ENCODE results near the gene TMEM158.

TMEM158 gene

GRCh38 chr3:45261333-45262110, 35.4 kb upstream of the TMEM158 start:
- peaks cover 0 to 9% (median 0%) of the 10 kb centered on the region in 10 experiments; a peak in 3 of 20 replicates for H3K4me1 ChIP-seq
- no peaks in the 10 kb centered on the region for H4K20me1 ChIP-seq
- H3K4me3 ChIP-seq = no peak overlapping the region
- H3K36me3 ChIP-seq = no peaks in the 10 kb centered on the region
- no peak for TF ChIP-seq Cebpa-rat (IDR thresholded peaks at IDR 0.05)
- H3K9me3 ChIP-seq (replicated peaks in 1 of 11) = no peaks in the 10 kb centered on the region
- no peak overlapping the region for H3K27ac ChIP-seq
- no peak overlapping the region for H3K4me2 ChIP-seq
- no peak overlapping the region for H3K9ac ChIP-seq
- no peaks in the 10 kb centered on the region for H3K27me3 ChIP-seq

- H3K9ac ChIP-seq = no peak overlapping the region
- H3K4me3 ChIP-seq = no peak overlapping the region
- H3K36me3 ChIP-seq = no peaks in the 10 kb centered on the region
- peaks cover 0 to 9% (median 0%) of the 10 kb centered on the region in 10 experiments; a peak in 3 of 20 replicates for H3K4me1 ChIP-seq
- no peak overlapping the region for H3K27ac ChIP-seq
- no peaks in the 10 kb centered on the region; a peak in 1 of 22 replicates for H3K9me3 ChIP-seq (replicated peaks in 1 of 11)
- TF ChIP-seq Cebpa-rat (IDR thresholded peaks at IDR 0.05) = no peak
- no peaks in the 10 kb centered on the region for H4K20me1 ChIP-seq
- no peaks in the 10 kb centered on the region for H3K27me3 ChIP-seq
- H3K4me2 ChIP-seq = no peak overlapping the region
Measured at GRCh38 chr3:45259133-45259532, 33.0 kb upstream of the TMEM158 start.

DNA sequence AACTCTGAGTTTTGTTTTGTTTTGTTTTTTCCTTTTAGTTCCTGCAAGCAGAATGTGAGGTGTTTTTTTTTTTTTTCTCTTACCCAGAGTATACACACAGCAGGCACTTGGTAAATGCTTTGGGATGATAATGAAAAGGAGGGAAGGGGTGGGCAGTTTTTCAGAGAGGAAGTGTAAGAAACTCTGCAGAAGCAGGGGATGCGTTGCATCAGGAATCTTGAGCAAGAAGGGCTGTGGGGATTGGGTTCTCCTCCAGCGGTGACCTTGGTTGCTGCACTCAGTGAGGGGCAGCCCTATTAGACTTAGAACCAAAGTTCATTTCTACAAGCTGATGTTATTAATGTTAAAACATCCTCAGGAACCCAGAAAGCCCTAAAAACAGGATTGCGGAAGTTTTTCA, 32.2 kb upstream of the TMEM158 start:
- H3K36me3 ChIP-seq = no peaks in the 10 kb centered on the region
- peak overlapping the region in 3 of 11 experiments; percentile 12 to 21 (median 18); a peak in 3 of 22 replicates for H3K4me2 ChIP-seq
- H4K20me1 ChIP-seq = no peaks in the 10 kb centered on the region
- no peak overlapping the region for H3K4me3 ChIP-seq
- H3K9me3 ChIP-seq (replicated peaks in 1 of 11) = peaks cover 0 to 1% (median 0%) of the 10 kb centered on the region in 11 experiments; a peak in 1 of 22 replicates
- TF ChIP-seq Cebpa-rat (IDR thresholded peaks at IDR 0.05) = no peak
- no peaks in the 10 kb centered on the region for H3K27me3 ChIP-seq
- no peak overlapping the region for H3K27ac ChIP-seq
- peaks cover under 1 to 11% (median 1%) of the 10 kb centered on the region in 10 experiments; a peak in 17 of 20 replicates for H3K4me1 ChIP-seq
- no peak overlapping the region for H3K9ac ChIP-seq

- TF ChIP-seq Cebpa-rat (IDR thresholded peaks at IDR 0.05) = no peak
- no peak overlapping the region for H3K4me3 ChIP-seq
- no peak overlapping the region for H3K9ac ChIP-seq
- H3K9me3 ChIP-seq (replicated peaks in 1 of 11) = peaks cover 0 to 5% (median 0%) of the 10 kb centered on the region in 11 experiments; a peak in 1 of 22 replicates
- H4K20me1 ChIP-seq = no peaks in the 10 kb centered on the region
- H3K36me3 ChIP-seq = no peaks in the 10 kb centered on the region
- H3K27me3 ChIP-seq = no peaks in the 10 kb centered on the region
- peaks cover 13 to 20% (median 16%) of the 10 kb centered on the region in 10 experiments for H3K4me1 ChIP-seq
- peak overlapping the region; percentile 46 to 74 (median 63) for H3K4me2 ChIP-seq
- peak overlapping the region in 4 of 11 experiments; percentile 8 to 33 (median 28); a peak in 5 of 22 replicates for H3K27ac ChIP-seq
Measured at GRCh38 chr3:45253316-45253715, 27.2 kb upstream of the TMEM158 start.

GRCh38 chr3:45252826-45253225, 26.7 kb upstream of the TMEM158 start:
- H3K4me3 ChIP-seq = no peak overlapping the region
- 0 out of 22 replicates have a peak overlapping the region, but pooled peaks of 1 of the 11 experiments have one; percentile 11 for H3K9ac ChIP-seq
- peak overlapping the region in 7 of 11 experiments; percentile 8 to 54 (median 27); a peak in 10 of 22 replicates for H3K27ac ChIP-seq
- no peaks in the 10 kb centered on the region for H3K27me3 ChIP-seq
- H3K9me3 ChIP-seq (replicated peaks in 1 of 11) = peaks cover 0 to 5% (median 0%) of the 10 kb centered on the region in 11 experiments; a peak in 1 of 22 replicates
- H3K36me3 ChIP-seq = no peaks in the 10 kb centered on the region
- TF ChIP-seq Cebpa-rat (IDR thresholded peaks at IDR 0.05) = no peak
- H3K4me1 ChIP-seq = peaks cover 13 to 17% (median 16%) of the 10 kb centered on the region in 10 experiments
- H3K4me2 ChIP-seq = peak overlapping the region; percentile 46 to 74 (median 63)
- H4K20me1 ChIP-seq = no peaks in the 10 kb centered on the region

DNA sequence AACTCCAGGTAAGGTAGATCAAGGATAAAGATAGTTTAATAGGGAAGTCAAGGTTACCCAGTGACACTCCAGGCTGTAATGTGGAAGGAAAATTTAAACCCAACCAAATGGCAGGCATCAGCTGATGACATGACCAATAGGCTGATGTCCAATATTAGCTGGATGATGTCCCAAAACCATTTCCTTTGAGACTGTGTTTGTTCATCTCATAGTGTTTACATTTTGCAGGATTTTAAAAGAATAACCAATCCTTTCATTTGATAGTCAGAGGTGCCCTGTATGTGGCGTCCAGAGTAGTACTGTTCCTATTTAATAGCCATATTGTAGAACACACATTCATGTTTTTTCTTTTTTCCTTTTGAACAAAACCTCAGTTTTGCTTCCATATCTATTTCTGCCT, 23.3 kb upstream of the TMEM158 start:
- H3K27me3 ChIP-seq = no peaks in the 10 kb centered on the region
- no peak for TF ChIP-seq Cebpa-rat (IDR thresholded peaks at IDR 0.05)
- H3K4me2 ChIP-seq = no peak overlapping the region
- H3K9ac ChIP-seq = no peak overlapping the region
- 0 out of 22 replicates have a peak, but pooled peaks cover 0 to 5% (median 0%) of the 10 kb centered on the region in 11 experiments for H3K9me3 ChIP-seq (replicated peaks in 1 of 11)
- H4K20me1 ChIP-seq = no peaks in the 10 kb centered on the region
- H3K36me3 ChIP-seq = no peaks in the 10 kb centered on the region
- peaks cover 13 to 17% (median 16%) of the 10 kb centered on the region in 10 experiments for H3K4me1 ChIP-seq
- H3K27ac ChIP-seq = no peak overlapping the region
- no peak overlapping the region for H3K4me3 ChIP-seq

GRCh38 chr3:45246241-45246640, 20.2 kb upstream of the TMEM158 start:
- no peaks in the 10 kb centered on the region for H3K9me3 ChIP-seq (replicated peaks in 1 of 11)
- no peak overlapping the region for H3K4me3 ChIP-seq
- no peak overlapping the region for H3K4me2 ChIP-seq
- no peak overlapping the region for H3K9ac ChIP-seq
- no peaks in the 10 kb centered on the region for H3K4me1 ChIP-seq
- H3K27ac ChIP-seq = no peak overlapping the region
- H4K20me1 ChIP-seq = no peaks in the 10 kb centered on the region
- TF ChIP-seq Cebpa-rat (IDR thresholded peaks at IDR 0.05) = no peak
- no peaks in the 10 kb centered on the region for H3K36me3 ChIP-seq
- no peaks in the 10 kb centered on the region for H3K27me3 ChIP-seq

DNA sequence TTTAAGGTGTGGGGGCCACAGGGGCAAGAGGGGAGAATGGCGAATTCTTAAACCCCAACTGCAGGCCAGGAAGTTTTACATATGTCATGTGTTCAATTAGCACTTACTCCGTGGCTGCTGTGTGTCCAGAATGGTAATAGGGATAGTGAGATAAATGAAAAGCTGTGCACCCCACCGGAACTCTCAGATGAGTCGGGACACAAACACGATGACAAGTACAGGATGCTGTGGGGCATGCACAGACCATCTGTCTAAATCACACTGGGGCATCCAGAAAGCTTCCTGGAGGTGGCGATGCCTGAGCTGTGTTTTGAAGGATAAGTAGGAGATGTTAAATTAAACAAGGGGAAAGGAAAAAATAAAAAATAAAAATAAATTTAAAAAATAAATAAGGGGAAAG, 18.3 kb upstream of the TMEM158 start:
- Histone ChIP-seq H3K27me3 (no peaks in the 10 kb centered on the region), H3K4me2 (no peak overlapping the region), H3K4me3 (no peak overlapping the region), H4K20me1 (no peaks in the 10 kb centered on the region), H3K27ac (no peak overlapping the region), H3K4me1 (peaks cover 0 to 4% (median 0%) of the 10 kb centered on the region in 10 experiments; a peak in 1 of 20 replicates), H3K9me3 (replicated peaks in 1 of 11) (no peaks in the 10 kb centered on the region), H3K9ac (no peak overlapping the region), H3K36me3 (no peaks in the 10 kb centered on the region)
- no peak for TF ChIP-seq Cebpa-rat (IDR thresholded peaks at IDR 0.05)

DNA sequence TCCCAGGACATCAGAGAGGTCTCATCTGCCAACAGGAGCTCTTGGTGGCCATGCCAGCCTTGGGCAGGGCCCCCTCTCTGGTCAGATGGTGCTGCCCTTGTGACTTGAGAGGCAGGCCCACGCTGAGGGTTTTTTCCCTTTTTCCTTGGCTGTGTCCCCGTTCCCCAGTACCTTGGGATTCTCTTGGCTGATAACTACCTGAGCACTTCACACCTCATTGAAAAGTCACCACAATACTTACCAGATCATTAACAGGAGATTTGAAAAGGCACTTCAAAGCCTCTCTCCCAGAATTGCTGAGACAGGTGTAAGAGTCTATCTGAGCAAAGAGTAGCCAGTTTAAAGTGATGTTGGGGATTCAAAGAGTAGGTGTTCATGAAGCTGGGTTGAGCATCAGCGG, 15.1 kb upstream of the TMEM158 start:
- Histone ChIP-seq H3K9me3 (replicated peaks in 1 of 11) (peaks cover 0 to 10% (median 6%) of the 10 kb centered on the region in 11 experiments; a peak in 11 of 22 replicates), H3K36me3 (no peaks in the 10 kb centered on the region), H3K4me3 (no peak overlapping the region), H3K4me2 (no peak overlapping the region), H3K9ac (no peak overlapping the region), H4K20me1 (no peaks in the 10 kb centered on the region), H3K27ac (no peak overlapping the region), H3K4me1 (peaks cover 0 to 4% (median 0%) of the 10 kb centered on the region in 10 experiments; a peak in 1 of 20 replicates), H3K27me3 (no peaks in the 10 kb centered on the region)
- no peak for TF ChIP-seq Cebpa-rat (IDR thresholded peaks at IDR 0.05)
